Measurements from ENCODE around the gene TRIO.
A peak's percentile ranks its signal among the peaks of the same experiment; 100 is the strongest.

The TRIO gene

DNA sequence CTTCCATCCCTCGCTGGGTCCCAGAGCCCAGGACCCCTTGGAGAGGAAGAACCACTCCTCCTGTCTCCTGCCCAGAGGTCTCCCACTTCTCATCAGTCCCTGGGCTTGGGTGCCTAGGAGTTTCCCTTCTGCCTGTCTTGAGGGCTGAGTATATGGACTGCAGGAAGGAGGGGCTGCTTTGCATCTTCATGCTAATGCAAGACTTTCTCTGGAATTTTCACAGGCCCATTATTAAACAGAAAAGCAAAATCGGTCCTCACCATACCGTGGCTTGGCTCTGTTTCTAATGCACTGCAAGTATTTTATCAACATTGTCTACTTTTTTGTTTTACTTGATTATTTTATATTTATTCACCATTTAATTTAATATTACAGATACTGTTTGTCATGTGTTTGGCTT, 34.5 kb downstream of the TRIO start:
- no peak overlapping the region for H4K8ac ChIP-seq (ENCODE audit: low read depth, low read length)
- H3K4me1 ChIP-seq (ENCODE audit: control insufficient read depth, low read depth, low read length): peaks cover 28% of the 10 kb centered on the region
- H3K79me1 ChIP-seq (ENCODE audit: low read length): peaks cover 5% of the 10 kb centered on the region
- H2BK15ac ChIP-seq (replicated peaks; ENCODE audit: low read depth): no peak overlapping the region
- no peaks in the 10 kb centered on the region for H3K27me3 ChIP-seq (ENCODE audit: insufficient read depth, low read length, poor library complexity)
- H3K4me2 ChIP-seq (ENCODE audit: low read length): no peak overlapping the region
- no peak overlapping the region for H3K9ac ChIP-seq (ENCODE audit: low read length)
- no peaks in the 10 kb centered on the region for H3K36me3 ChIP-seq (ENCODE audit: control insufficient read depth, insufficient read depth, low read length)
- peak overlapping the region; percentile 2 for H3K56ac ChIP-seq (ENCODE audit: low read length)
- no peak overlapping the region for H2BK5ac ChIP-seq (ENCODE audit: low read length)
- H3K27ac ChIP-seq (ENCODE audit: low read depth, low read length): no peak overlapping the region
- H3K23ac ChIP-seq (ENCODE audit: low read length): no peak overlapping the region
- no peak overlapping the region for H3K18ac ChIP-seq (ENCODE audit: low read length)
- DNase-seq: no peak
- H3K4me3 ChIP-seq (ENCODE audit: low read length): no peak overlapping the region
- no peak overlapping the region for H2BK120ac ChIP-seq (ENCODE audit: low read depth, low read length)
- H4K5ac ChIP-seq (ENCODE audit: low read length): no peak overlapping the region
- H3K4ac ChIP-seq (ENCODE audit: low read depth, low read length): no peak overlapping the region
- H3K79me2 ChIP-seq (ENCODE audit: control insufficient read depth, insufficient read depth, low read length): peaks cover 78% of the 10 kb centered on the region
- no peak overlapping the region for H2AK5ac ChIP-seq (ENCODE audit: low read length)
- WGBS (ENCODE audit: extremely low coverage, insufficient coverage, low lambda C conversion rate): no CpG with 5 or more reads among the region's 3 CpGs

DNA sequence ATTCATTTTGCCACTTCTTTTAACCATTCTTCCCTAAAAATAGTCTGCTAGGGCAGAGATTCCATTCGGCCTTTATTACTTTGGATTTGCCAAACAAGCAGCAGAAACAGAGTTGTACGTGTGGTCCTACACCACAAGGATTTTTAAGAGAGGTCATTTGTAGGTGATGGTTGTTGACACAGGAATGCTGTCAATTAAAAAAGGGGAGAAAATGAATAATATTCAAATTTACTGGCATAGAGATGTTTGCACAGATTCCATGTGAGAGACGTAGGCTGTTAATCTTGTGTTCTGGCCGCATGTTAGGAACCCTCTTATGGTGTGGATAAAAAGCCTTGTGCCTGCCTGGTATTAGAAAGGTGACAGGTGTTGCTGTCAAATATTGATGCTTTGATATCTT, 34.9 kb downstream of the TRIO start:
- Histone ChIP-seq H3K4me1 (ENCODE audit: control insufficient read depth, low read depth, low read length) (peaks cover 30% of the 10 kb centered on the region), H3K27me3 (ENCODE audit: insufficient read depth, low read length, poor library complexity) (no peaks in the 10 kb centered on the region), H3K4me2 (ENCODE audit: low read length) (no peak overlapping the region), H3K9ac (ENCODE audit: low read length) (no peak overlapping the region), H3K27ac (ENCODE audit: low read depth, low read length) (no peak overlapping the region), H4K8ac (ENCODE audit: low read depth, low read length) (no peak overlapping the region), H2BK15ac (replicated peaks; ENCODE audit: low read depth) (no peak overlapping the region), H3K23ac (ENCODE audit: low read length) (no peak overlapping the region), H3K18ac (ENCODE audit: low read length) (no peak overlapping the region), H3K79me2 (ENCODE audit: control insufficient read depth, insufficient read depth, low read length) (peaks cover 78% of the 10 kb centered on the region), H4K5ac (ENCODE audit: low read length) (no peak overlapping the region), H2BK5ac (ENCODE audit: low read length) (no peak overlapping the region), H3K4ac (ENCODE audit: low read depth, low read length) (no peak overlapping the region), H2AK5ac (ENCODE audit: low read length) (no peak overlapping the region), H2BK120ac (ENCODE audit: low read depth, low read length) (no peak overlapping the region), H3K36me3 (ENCODE audit: control insufficient read depth, insufficient read depth, low read length) (no peaks in the 10 kb centered on the region), H3K4me3 (ENCODE audit: low read length) (no peak overlapping the region), H3K79me1 (ENCODE audit: low read length) (peaks cover 8% of the 10 kb centered on the region), H3K56ac (ENCODE audit: low read length) (no peak overlapping the region)
- no peak for DNase-seq
- WGBS (ENCODE audit: extremely low coverage, insufficient coverage, low lambda C conversion rate): no CpG with 5 or more reads among the region's 4 CpGs

DNA sequence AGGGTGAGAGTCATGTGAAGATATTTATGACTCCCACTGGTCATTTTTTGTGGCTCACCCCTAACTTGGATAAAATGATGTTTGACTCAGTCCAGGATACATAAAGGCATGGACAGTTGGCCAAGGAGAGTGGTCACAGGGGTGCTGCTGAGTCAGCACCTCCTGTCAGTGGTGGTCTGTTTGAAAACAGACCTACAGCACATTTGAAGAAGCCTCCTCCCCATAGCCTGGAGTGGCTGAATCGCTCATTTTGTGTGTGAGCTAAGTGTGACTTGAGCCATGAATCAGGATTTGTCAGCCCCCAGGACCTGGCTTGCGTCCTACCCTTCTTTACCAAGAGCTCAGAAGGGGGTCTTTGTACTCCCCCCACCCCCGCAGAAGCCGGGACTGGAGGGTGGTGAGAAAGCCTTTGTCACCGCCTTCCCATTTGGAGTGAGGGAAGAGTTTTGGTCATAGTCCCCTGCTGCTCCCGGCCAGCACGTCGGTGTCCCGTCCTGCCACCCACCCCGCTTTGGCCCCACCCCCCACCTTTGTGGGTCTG, 35.6 kb downstream of the TRIO start:
- Histone ChIP-seq H3K4me1 (ENCODE audit: control insufficient read depth, low read depth, low read length) (peaks cover 28% of the 10 kb centered on the region), H3K56ac (ENCODE audit: low read length) (peak overlapping the region; percentile 20), H4K8ac (ENCODE audit: low read depth, low read length) (peak overlapping the region; percentile 3), H4K5ac (ENCODE audit: low read length) (no peak overlapping the region), H3K27me3 (ENCODE audit: insufficient read depth, low read length, poor library complexity) (no peaks in the 10 kb centered on the region), H2BK120ac (ENCODE audit: low read depth, low read length) (no peak overlapping the region), H3K4me3 (ENCODE audit: low read length) (no peak overlapping the region), H3K79me2 (ENCODE audit: control insufficient read depth, insufficient read depth, low read length) (peaks cover 76% of the 10 kb centered on the region), H2BK5ac (ENCODE audit: low read length) (no peak overlapping the region), H2AK5ac (ENCODE audit: low read length) (no peak overlapping the region), H3K27ac (ENCODE audit: low read depth, low read length) (peak overlapping the region; percentile 27), H3K79me1 (ENCODE audit: low read length) (peaks cover 8% of the 10 kb centered on the region), H3K4ac (ENCODE audit: low read depth, low read length) (no peak overlapping the region), H2BK15ac (replicated peaks; ENCODE audit: low read depth) (no peak overlapping the region), H3K36me3 (ENCODE audit: control insufficient read depth, insufficient read depth, low read length) (no peaks in the 10 kb centered on the region), H3K9ac (ENCODE audit: low read length) (no peak overlapping the region), H3K4me2 (ENCODE audit: low read length) (peak overlapping the region; percentile 6), H3K18ac (ENCODE audit: low read length) (peak overlapping the region; percentile 69), H3K23ac (ENCODE audit: low read length) (no peak overlapping the region)
- peak; percentile 94 for DNase-seq
- WGBS (ENCODE audit: extremely low coverage, insufficient coverage, low lambda C conversion rate): no CpG with 5 or more reads among the region's 10 CpGs

DNA sequence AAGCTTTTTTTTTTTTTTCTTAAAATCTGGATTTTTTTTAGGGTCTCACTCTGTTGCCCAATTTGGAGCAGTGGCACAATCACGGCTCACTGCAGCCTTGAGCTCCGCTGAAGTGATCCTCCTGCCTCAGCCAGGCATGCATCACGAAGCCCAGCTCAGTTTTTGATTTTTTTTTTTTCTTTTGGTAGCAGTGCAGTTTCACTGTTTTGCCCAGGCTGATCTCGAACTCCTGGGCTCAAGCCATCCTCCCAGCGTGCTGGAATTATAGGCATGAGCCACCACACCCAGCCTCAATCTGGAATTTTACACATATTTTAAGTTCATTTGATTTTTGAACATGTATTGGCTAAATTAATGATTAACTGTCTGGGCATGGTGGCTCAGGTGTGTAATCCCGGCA, 36.3 kb downstream of the TRIO start:
- H3K36me3 ChIP-seq (ENCODE audit: control insufficient read depth, insufficient read depth, low read length): no peaks in the 10 kb centered on the region
- no peak for DNase-seq
- no peak overlapping the region for H3K18ac ChIP-seq (ENCODE audit: low read length)
- H2BK120ac ChIP-seq (ENCODE audit: low read depth, low read length): no peak overlapping the region
- no peak overlapping the region for H4K8ac ChIP-seq (ENCODE audit: low read depth, low read length)
- no peak overlapping the region for H3K4me3 ChIP-seq (ENCODE audit: low read length)
- H3K4me1 ChIP-seq (ENCODE audit: control insufficient read depth, low read depth, low read length): peaks cover 23% of the 10 kb centered on the region
- H4K5ac ChIP-seq (ENCODE audit: low read length): no peak overlapping the region
- peak overlapping the region; percentile 54 for H3K56ac ChIP-seq (ENCODE audit: low read length)
- H3K23ac ChIP-seq (ENCODE audit: low read length): no peak overlapping the region
- H2AK5ac ChIP-seq (ENCODE audit: low read length): no peak overlapping the region
- H2BK5ac ChIP-seq (ENCODE audit: low read length): no peak overlapping the region
- H3K27ac ChIP-seq (ENCODE audit: low read depth, low read length): peak overlapping the region; percentile 8
- H2BK15ac ChIP-seq (replicated peaks; ENCODE audit: low read depth): no peak overlapping the region
- peaks cover 9% of the 10 kb centered on the region for H3K79me1 ChIP-seq (ENCODE audit: low read length)
- no peaks in the 10 kb centered on the region for H3K27me3 ChIP-seq (ENCODE audit: insufficient read depth, low read length, poor library complexity)
- no peak overlapping the region for H3K4ac ChIP-seq (ENCODE audit: low read depth, low read length)
- WGBS (ENCODE audit: extremely low coverage, insufficient coverage, low lambda C conversion rate): no CpG with 5 or more reads among the region's 6 CpGs
- H3K79me2 ChIP-seq (ENCODE audit: control insufficient read depth, insufficient read depth, low read length): peaks cover 76% of the 10 kb centered on the region
- no peak overlapping the region for H3K4me2 ChIP-seq (ENCODE audit: low read length)
- H3K9ac ChIP-seq (ENCODE audit: low read length): no peak overlapping the region

DNA sequence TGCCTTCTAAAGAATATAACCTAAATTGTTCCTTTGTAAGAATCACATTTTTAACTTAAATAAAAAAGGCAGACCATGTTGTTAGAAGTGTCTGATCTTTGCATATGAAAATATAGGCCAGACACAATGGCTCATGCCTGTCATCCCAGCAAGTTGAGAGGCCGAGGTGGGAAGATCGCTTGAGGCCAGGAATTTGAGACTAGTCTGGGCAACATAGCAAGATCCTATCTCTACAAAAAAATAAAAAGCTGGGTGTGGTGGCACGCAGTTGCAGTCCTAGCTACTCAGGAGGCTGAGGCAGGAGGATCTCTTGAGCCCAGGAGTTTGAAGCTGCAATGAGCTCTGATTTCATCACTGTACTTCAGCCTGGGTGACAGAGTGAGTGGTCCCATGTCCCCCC, 37.3 kb downstream of the TRIO start:
- H3K79me2 ChIP-seq (ENCODE audit: control insufficient read depth, insufficient read depth, low read length): peaks cover 79% of the 10 kb centered on the region
- no peak overlapping the region for H3K4me3 ChIP-seq (ENCODE audit: low read length)
- H3K27me3 ChIP-seq (ENCODE audit: insufficient read depth, low read length, poor library complexity): no peaks in the 10 kb centered on the region
- no CpG with 5 or more reads among the region's 3 CpGs for WGBS (ENCODE audit: extremely low coverage, insufficient coverage, low lambda C conversion rate)
- H4K8ac ChIP-seq (ENCODE audit: low read depth, low read length): no peak overlapping the region
- H2BK5ac ChIP-seq (ENCODE audit: low read length): no peak overlapping the region
- peaks cover 26% of the 10 kb centered on the region for H3K4me1 ChIP-seq (ENCODE audit: control insufficient read depth, low read depth, low read length)
- no peak overlapping the region for H2BK15ac ChIP-seq (replicated peaks; ENCODE audit: low read depth)
- no peak overlapping the region for H2AK5ac ChIP-seq (ENCODE audit: low read length)
- H3K56ac ChIP-seq (ENCODE audit: low read length): no peak overlapping the region
- DNase-seq: no peak
- no peak overlapping the region for H3K27ac ChIP-seq (ENCODE audit: low read depth, low read length)
- H3K36me3 ChIP-seq (ENCODE audit: control insufficient read depth, insufficient read depth, low read length): no peaks in the 10 kb centered on the region
- no peak overlapping the region for H3K23ac ChIP-seq (ENCODE audit: low read length)
- H3K79me1 ChIP-seq (ENCODE audit: low read length): peaks cover 14% of the 10 kb centered on the region
- H2BK120ac ChIP-seq (ENCODE audit: low read depth, low read length): no peak overlapping the region
- H4K5ac ChIP-seq (ENCODE audit: low read length): no peak overlapping the region
- no peak overlapping the region for H3K18ac ChIP-seq (ENCODE audit: low read length)
- H3K4me2 ChIP-seq (ENCODE audit: low read length): no peak overlapping the region
- no peak overlapping the region for H3K9ac ChIP-seq (ENCODE audit: low read length)
- H3K4ac ChIP-seq (ENCODE audit: low read depth, low read length): no peak overlapping the region

DNA sequence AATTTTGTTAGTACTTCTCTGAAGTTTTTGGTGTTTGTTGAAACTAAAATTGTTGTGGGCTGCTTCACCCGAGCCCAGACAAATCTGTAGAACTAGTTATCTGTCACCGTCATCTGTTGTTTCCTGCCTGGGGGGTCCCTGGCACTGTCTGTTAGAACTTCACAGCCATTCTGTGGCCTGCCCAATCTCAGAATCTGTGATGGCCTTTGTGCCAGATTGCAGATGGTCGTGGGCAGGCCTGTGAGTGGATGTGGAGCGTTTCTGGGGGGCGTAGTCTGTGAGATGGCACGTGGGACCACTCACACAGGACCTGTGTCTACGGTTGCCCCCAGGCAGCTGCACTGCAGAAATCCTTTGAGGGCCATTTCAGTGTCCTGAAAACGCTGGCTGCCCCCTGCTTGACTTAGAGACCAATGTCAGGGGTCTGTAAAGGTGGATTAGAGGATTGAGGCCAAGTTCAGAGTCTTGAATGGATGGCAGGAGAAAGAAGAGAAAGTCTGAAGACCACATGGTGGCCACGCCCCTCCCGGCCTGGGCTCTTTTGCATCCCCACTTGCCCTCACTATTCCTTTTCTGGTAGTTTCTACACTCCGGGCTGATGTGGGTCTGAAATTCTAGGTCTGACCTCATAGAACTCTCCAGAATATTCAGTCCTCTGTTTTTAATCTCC, 38.3 kb downstream of the TRIO start:
- Histone ChIP-seq H2BK120ac (ENCODE audit: low read depth, low read length) (no peak overlapping the region), H3K4me1 (ENCODE audit: control insufficient read depth, low read depth, low read length) (peaks cover 29% of the 10 kb centered on the region), H4K5ac (ENCODE audit: low read length) (no peak overlapping the region), H3K36me3 (ENCODE audit: control insufficient read depth, insufficient read depth, low read length) (no peaks in the 10 kb centered on the region), H3K4me3 (ENCODE audit: low read length) (no peak overlapping the region), H3K27me3 (ENCODE audit: insufficient read depth, low read length, poor library complexity) (no peaks in the 10 kb centered on the region), H3K9ac (ENCODE audit: low read length) (no peak overlapping the region), H3K4ac (ENCODE audit: low read depth, low read length) (no peak overlapping the region), H4K8ac (ENCODE audit: low read depth, low read length) (no peak overlapping the region), H2BK5ac (ENCODE audit: low read length) (no peak overlapping the region), H3K79me2 (ENCODE audit: control insufficient read depth, insufficient read depth, low read length) (peaks cover 81% of the 10 kb centered on the region), H3K56ac (ENCODE audit: low read length) (no peak overlapping the region), H2BK15ac (replicated peaks; ENCODE audit: low read depth) (no peak overlapping the region), H3K27ac (ENCODE audit: low read depth, low read length) (no peak overlapping the region), H3K23ac (ENCODE audit: low read length) (no peak overlapping the region), H3K18ac (ENCODE audit: low read length) (peak overlapping the region; percentile 19), H2AK5ac (ENCODE audit: low read length) (no peak overlapping the region), H3K4me2 (ENCODE audit: low read length) (no peak overlapping the region), H3K79me1 (ENCODE audit: low read length) (peaks cover 19% of the 10 kb centered on the region)
- WGBS (ENCODE audit: extremely low coverage, insufficient coverage, low lambda C conversion rate): no CpG with 5 or more reads among the region's 11 CpGs
- no peak for DNase-seq
